Prostate gland (tissue), 2 donors: Measurements from ENCODE around the gene RNF169. TPM values are rescaled to one million over a fixed set of nuclear protein-coding genes. Genes with fewer than 3 reads are reported as not detected.

Experiments used
- DNase-seq: peaks from one replicate; pipeline ENCODE4 v3.0.0-alpha.2; 2019; ENCODE audit warnings: low spot score
- H3K27ac ChIP-seq, 2 donors: fragments of 200-600 bp; sonication (generic); 2 replicates each; pipeline ENCODE4 v1.5.1; 2017 to 2019
- H3K27me3 ChIP-seq: fragments of 200-600 bp; sonication (generic); replicated peaks from 2 replicates; pipeline ENCODE4 v1.5.1; 2019; ENCODE audit not compliant: insufficient read depth
- H3K36me3 ChIP-seq, 2 donors: fragments of 200-600 bp; sonication (generic); 1 replicate in 1 of 2; 2 replicates in 1 of 2; pipeline versions ENCODE4 v1.5.1 to v1.8.1; 2017 to 2019
- H3K4me1 ChIP-seq: fragments of 200-600 bp; sonication (generic); replicated peaks from 2 replicates; pipeline ENCODE4 v1.5.1; 2019
- H3K4me3 ChIP-seq, 2 donors: fragments of 200-600 bp; sonication (generic); 2 replicates each; pipeline ENCODE4 v1.5.1; 2017 to 2019
- H3K9me3 ChIP-seq: fragments of 200-600 bp; sonication (generic); 2 replicates; pipeline ENCODE4 v1.5.1; 2017
- CTCF ChIP-seq, 4 experiments: fragments of 200-600 bp in 2 of 4; fragments of 450-650 bp in 2 of 4; sonication (generic) in 2 of 4; IDR thresholded peaks; 1 replicate in 3 of 4; 2 replicates in 1 of 4; pipeline ENCODE4 v1.5.1; 2016 to 2019; ENCODE audit warnings: antibody characterized with exemption in 4 of 4, mild to moderate bottlenecking in 2 of 4, moderate library complexity in 2 of 4
- POLR2A ChIP-seq: fragments of 450-650 bp; IDR thresholded peaks from one replicate; pipeline ENCODE4 v1.6.1; 2016; ENCODE audit warnings: antibody characterized with exemption, mild to moderate bottlenecking
- POLR2AphosphoS5 ChIP-seq: sonication (generic); formaldehyde crosslinking; IDR thresholded peaks from one replicate; pipeline ENCODE4 v1.6.1; 2017; ENCODE audit warnings: antibody characterized with exemption
- WGBS: methylation state at CpG from one replicate; pipeline ENCODE4 v1.1.5; 2018; 5-methylcytosine and 5-hydroxymethylcytosine counted together
- intact Hi-C: fragments of 100-400 bp; cut with DNase I; formaldehyde crosslinking; loops from one replicate; pipeline ENCODE4 v1.14.2; 2022
- total RNA-seq, 2 donors: library from RNA; depleted of rRNA; stranded (reverse); fragments of >200 nt; gene quantifications; one replicate each; pipeline ENCODE4 v1.1.0, GENCODE V29; 2016

The RNF169 gene
- total RNA-seq, 2 donors from 2014 or later: 19.7 to 21.2 TPM

GRCh38 chr11:74769055-74769707, 20.5 kb downstream of the RNF169 start:
- 75% methylated on average over 2 of the region's 2 CpGs for WGBS
- no peak for TF ChIP-seq POLR2AphosphoS5
- TF ChIP-seq POLR2A: no peak
- no peak for TF ChIP-seq CTCF (IDR thresholded peaks at IDR 0.05)
- intact Hi-C loops: no loop called here
- Histone ChIP-seq H3K4me3 (no peak overlapping the region), H3K36me3 (no peaks in the 10 kb centered on the region), H3K27me3 (no peaks in the 10 kb centered on the region), H3K27ac (no peak overlapping the region), H3K9me3 (no peaks in the 10 kb centered on the region), H3K4me1 (no peaks in the 10 kb centered on the region)
- DNase-seq: no peak

DNA sequence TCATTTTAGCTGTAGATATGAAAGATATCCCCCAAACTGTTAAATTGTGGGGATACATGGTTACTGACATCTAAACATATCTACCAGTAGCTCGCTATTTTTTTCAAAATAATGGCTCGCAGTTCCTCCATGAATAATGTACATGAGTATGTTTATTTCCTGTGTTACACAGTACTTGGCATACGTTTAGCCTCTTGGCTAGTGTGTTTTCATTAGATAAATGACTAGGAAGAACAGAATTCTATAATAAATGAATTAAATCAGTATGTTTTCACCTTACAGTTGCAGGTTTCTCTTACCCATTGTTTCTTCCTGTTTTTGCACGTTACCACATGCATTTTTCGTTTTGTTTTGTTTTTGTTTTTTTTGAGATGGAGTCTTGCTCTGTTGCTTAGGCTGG, 21.8 kb downstream of the RNF169 start:
- intact Hi-C loops: no loop called here
- no peaks in the 10 kb centered on the region for H3K4me1 ChIP-seq
- no peak overlapping the region for H3K27ac ChIP-seq
- no peak overlapping the region for H3K4me3 ChIP-seq
- 79% methylated on average over 5 of the region's 5 CpGs for WGBS
- no peaks in the 10 kb centered on the region for H3K36me3 ChIP-seq
- TF ChIP-seq POLR2A (no peak), CTCF (IDR thresholded peaks at IDR 0.05) (no peak), POLR2AphosphoS5 (no peak)
- H3K9me3 ChIP-seq: no peaks in the 10 kb centered on the region
- DNase-seq: no peak
- no peaks in the 10 kb centered on the region for H3K27me3 ChIP-seq

- WGBS: 93% methylated on average over 3 of the region's 3 CpGs
- Histone ChIP-seq H3K27ac (no peak overlapping the region), H3K27me3 (no peaks in the 10 kb centered on the region), H3K9me3 (no peaks in the 10 kb centered on the region), H3K4me3 (no peak overlapping the region), H3K36me3 (no peaks in the 10 kb centered on the region), H3K4me1 (no peaks in the 10 kb centered on the region)
- DNase-seq: no peak
- TF ChIP-seq POLR2AphosphoS5: no peak
- TF ChIP-seq POLR2A: no peak
- TF ChIP-seq CTCF (IDR thresholded peaks at IDR 0.05): no peak
- intact Hi-C loops: no loop called here
Observed at GRCh38 chr11:74771139-74771538, 22.5 kb downstream of the RNF169 start.

GRCh38 chr11:74773476-74773875, 24.8 kb downstream of the RNF169 start:
- TF ChIP-seq CTCF (IDR thresholded peaks at IDR 0.05) (no peak), POLR2AphosphoS5 (no peak), POLR2A (no peak)
- DNase-seq: no peak
- H3K4me3 ChIP-seq: no peak overlapping the region
- intact Hi-C loops: no loop called here
- H3K27ac ChIP-seq: no peak overlapping the region
- no peaks in the 10 kb centered on the region for H3K27me3 ChIP-seq
- no peaks in the 10 kb centered on the region for H3K4me1 ChIP-seq
- no peaks in the 10 kb centered on the region for H3K36me3 ChIP-seq
- no peaks in the 10 kb centered on the region for H3K9me3 ChIP-seq

- no peaks in the 10 kb centered on the region for H3K36me3 ChIP-seq
- no peaks in the 10 kb centered on the region for H3K27me3 ChIP-seq
- H3K27ac ChIP-seq: no peak overlapping the region
- intact Hi-C loops: no loop called here
- no peaks in the 10 kb centered on the region for H3K4me1 ChIP-seq
- 61% methylated on average over 1 of the region's 1 CpG for WGBS
- DNase-seq: no peak
- no peaks in the 10 kb centered on the region for H3K9me3 ChIP-seq
- TF ChIP-seq CTCF (IDR thresholded peaks at IDR 0.05): no peak
- TF ChIP-seq POLR2A: no peak
- TF ChIP-seq POLR2AphosphoS5: no peak
- H3K4me3 ChIP-seq: no peak overlapping the region
Observed at GRCh38 chr11:74775762-74776161, 27.1 kb downstream of the RNF169 start.
